GM04504 (cell line): ENCODE results near the gene TEX51.

Experiments used
- DNase-seq: peaks from one replicate; pipeline ENCODE4 v3.0.0-alpha.2; 2012; ENCODE audit warnings: low read depth

The TEX51 gene

DNA sequence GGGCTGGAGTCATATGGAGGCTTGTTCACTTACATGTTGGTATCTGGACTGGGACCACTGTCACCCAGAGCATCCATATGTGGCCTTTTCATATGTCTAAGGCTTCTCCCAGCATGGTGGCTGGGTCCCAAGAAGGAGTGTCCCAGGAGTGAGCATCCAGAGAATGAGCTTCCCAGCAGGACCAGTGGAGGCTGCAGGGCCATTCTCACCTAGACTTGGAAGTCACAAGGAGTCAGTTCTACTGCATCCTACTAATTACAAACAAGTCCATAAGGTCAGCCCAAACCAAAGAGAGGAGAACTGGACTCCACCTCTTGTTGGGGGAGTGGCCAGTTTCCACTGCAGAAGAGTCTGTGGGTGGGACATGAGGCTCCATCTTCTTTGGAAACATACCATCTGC is 5.1 kb upstream of the TEX51 start:
- DNase-seq: no peak

DNA sequence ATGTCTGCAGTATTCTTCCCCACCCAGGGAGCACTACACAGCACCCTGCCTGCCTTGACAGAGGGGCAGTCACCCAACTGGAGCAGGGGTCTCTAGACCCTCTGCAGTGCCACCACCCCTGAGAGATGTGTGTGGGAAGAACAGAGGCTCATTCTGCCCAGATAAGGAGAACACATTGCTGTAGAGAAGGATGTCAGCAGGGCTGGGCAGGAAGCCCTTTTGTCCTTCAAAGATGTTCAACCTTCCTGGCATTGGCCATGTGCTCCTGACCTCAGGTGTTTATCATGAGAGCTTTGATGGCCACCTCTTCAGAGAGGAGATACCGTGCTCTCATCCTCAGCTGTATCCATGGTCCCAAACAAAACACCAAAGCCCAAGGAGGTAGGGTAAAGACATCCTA is 4.6 kb upstream of the TEX51 start:
- DNase-seq: no peak

DNA sequence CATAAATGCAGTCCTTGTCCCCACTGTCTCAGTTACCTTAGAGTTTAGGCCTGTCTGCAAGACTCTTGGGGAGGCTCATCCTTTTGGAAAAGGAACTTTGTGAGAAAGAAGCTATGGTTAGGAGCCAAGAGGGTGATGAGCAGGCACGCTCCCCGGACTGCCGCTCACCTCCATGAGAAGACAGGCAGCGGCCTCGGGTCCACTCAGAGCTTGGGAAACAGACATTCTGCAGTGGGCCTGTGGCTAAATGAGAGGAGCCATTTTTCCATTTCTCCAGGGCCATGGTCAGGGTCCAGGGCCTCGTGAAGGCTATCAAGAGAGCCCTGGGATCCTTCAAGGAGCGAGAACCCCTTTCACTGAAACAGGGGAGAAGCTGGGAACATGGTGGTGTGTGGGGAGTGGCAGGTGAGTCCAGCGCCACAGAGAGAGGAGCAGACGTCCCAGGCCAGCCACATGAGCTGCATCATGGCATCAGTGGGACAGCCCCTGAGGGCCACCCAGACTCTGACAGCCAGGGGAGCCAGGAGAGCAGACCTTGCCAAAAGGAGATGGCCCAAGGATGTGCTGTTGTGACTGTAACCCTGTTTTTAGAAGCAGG is 4.0 kb upstream of the TEX51 start:
- DNase-seq: no peak

DNA sequence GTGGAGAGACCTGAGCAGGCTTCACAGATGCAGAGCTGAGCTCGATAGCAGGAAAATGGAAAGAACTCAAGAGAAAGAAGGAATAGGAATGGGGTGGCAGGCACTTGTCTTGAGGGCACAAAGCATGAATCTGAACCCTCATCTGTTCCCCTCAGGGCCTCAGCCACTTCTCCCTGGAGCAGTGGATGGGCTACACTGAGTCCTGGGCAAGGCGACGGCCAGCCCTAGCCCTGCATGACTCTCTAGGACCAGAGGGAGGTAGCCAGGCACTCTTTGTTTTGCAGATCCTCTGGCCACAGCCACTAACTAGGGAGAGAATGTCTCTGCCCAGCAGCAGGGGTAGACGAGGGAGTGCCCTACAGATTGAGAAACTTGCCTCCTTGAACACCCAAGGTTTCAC is 3.4 kb upstream of the TEX51 start:
- DNase-seq: no peak

DNA sequence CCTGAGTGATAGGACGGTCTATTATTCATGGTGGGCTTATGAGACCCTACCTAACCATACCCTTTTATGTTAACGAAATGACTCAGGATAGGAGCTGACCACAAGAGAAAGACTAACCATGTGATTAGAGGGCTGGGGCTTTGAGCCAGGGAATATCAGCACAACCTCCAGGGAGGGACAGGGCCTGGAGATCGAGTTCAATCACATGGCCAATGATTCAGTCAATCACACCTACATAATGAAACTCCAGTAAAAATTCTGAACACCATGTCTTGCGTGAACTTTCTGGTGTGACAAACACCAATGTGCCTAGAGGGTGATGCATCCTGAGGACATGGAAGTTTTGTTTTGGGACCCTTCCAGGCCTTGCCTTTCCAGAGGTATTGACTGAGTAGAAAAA is 2.2 kb upstream of the TEX51 start:
- DNase-seq: no peak

DNA sequence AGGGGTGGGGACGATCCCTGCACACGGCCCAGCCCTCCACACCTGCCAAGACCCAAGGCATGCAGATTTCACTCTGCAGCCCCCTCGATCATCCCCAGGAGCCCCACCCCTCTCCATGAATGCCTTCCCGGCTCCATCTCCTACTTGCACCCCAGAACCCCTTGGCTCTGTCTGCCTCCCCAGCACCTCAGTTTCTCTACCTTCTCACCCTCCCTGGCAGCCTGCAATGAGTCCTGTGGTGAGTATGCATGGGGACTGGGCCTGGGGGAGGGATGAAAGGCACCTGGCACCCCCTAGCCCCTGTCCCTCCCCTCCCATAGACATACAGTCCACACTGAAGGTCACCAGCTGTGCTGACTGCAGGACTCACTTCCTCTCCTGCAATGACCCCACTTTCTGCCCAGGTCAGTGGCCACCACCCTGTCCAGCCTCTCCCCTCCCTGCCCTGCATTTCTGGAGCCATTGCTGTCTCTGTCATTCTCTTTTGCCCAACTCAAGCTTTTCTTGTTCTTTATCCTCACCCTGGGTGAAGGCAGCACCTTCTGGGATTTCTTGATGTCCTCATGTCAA is 1.0 kb downstream of the TEX51 start:
- no peak for DNase-seq

DNA sequence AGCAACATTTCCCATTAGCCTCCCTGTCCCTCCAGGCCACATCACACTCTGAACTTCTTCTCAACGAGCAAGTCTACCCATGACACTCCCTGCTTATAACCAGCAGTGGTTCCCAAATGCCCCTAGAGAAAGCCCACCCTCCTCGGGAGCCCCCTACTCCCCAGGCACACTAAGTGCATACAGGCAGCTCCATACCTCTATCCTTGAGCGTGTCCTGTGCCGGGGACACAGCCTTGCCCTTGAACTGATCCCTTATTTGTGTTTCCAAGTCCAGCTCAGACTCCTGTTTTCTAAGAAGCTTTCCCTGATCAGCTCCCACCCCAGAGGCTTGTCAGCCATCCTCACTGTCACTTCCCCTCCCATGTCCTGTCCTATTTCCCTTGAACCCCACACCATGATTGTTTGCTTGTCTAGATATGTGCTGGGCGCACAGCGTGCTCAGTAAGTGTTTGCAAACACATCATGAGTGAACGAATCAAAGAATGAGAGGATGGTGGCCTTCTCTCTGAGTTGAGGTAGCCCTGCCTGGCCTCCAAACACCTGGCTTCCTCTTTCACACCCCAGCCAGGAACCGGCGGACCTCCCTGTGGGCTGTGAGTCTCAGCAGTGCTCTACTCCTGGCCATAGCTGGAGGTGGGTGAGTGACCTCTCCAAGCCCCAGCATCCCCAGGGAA is 2.1 kb downstream of the TEX51 start:
- DNase-seq: no peak

DNA sequence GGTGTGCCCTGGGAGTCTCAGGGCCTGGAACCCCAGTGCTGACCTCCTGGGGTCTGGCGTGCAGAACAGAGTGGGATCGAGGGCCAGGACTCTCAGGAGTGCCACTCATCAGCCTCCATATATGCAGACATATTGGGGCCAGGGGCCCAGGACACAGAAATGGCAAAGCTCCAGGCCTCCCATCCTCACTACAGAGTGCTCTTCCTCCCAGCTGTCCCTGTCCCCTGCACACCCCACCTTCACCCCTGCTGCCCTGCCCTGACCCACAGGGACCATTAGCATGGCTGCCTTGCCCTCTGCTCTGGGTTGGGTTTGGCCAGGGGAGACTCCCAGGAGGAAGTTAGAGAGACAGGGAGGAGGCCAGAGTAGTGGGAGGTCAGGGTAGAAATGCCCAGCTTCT is 2.8 kb downstream of the TEX51 start:
- DNase-seq: no peak

DNA sequence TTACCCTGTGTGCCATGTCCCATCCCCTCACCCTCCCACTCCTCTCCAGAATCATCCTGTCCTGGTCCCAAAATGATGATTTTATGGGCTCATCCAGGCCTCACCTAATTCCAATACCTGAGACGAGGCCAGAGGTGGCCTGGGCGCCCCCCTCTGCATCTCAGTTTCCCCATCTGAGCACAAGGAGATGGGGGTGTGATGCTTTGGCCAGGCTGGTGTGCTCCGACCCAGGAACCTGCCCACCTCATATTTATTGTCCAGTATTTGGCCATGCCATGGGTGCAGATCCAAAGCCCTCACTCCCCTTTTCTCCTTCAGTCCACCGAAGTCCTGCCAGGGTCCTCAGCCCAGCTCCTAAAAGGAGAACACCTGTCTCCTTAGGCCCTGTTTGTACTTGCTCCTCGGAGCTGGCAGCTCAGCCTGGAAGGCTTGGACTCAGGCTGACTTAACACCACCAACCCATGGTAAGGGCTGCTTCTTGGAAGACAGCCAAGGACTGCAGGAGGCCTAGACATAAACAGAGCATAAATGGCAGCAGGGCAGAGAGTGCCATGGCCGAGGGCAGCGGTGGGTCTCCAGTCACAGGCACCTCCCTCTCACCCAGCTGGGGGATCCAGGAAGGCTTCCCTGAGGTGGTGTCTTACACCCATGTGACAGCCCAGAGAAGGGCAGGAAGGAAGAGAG is 3.6 kb downstream of the TEX51 start:
- DNase-seq: no peak

DNA sequence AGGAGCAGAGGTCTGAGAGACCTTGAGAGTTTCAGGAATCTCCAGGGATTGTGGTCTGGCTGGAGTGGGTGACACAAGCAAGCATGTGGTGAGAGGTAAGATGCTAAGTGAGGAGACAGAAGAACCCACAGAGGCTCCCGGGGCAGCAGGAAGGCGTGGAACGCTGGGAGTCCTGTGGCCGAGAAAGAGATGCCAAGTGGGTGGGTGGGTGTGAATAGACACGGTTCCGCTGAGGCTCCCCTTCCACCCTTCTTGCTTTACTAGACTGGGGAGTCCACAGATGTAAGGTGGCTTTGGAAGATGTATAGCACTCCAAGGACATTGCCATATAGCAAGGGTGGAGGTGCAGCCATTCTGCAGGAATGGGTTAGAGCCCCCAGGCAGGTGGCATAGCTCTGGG is 4.2 kb downstream of the TEX51 start:
- DNase-seq: no peak

DNA sequence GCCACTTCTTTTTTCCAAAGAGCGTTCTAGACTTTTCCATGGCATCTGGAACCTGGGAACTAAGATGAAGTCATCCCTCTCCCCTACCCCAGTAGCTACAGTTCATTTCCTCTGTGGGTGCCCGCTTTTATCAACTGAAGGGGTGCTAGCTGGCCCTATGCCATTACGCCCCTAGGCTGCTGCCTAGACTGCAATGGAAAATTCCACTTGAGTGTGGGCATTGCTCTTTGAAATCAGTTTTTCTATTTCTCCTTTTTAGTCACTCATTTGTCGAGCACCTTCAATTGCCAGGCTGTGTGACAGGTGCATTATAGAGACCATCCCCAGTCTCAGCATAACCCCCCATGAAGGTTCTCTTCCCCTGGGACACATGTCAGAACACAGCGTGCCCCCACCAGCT is 7.3 kb downstream of the TEX51 start:
- DNase-seq: no peak

DNA sequence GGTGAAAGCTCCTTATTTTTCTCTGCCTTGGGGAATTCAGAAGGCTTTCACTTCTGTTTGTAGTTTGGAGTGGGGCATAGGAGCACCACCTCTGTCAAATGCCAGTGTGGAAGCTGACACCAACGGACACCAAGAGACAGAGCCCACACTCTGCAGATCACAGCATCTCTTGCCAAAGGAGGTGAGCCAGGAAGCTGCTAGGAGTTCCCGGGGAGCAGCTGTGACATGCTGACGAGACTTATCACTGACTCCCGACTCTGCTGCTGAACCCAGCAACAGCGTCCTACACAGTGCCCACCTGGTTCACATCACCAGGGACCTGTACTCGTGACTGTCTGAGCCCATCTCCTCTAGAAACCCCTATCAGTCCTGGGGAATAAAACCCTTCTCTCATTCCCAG is 8.1 kb downstream of the TEX51 start:
- DNase-seq: no peak

DNA sequence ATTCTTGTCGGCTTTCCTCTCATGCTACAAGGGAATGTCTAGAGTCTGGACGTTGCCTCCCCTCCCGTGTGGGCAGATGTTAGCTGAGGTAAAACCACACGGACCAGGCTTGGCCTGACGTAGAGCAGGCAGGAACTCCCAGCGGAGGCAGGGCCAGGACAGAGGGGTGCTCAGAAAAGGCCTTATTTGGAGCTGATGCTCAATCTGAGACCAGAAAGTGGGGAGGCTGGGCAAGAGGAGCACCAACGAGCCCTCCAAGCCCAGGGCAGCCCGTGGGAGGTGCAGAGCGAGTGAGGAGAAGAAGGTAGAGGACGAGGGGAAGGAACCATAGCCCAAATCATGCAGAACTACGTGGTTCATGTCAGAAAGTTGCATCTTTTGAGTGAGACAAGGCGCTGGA is 9.0 kb downstream of the TEX51 start:
- no peak for DNase-seq

DNA sequence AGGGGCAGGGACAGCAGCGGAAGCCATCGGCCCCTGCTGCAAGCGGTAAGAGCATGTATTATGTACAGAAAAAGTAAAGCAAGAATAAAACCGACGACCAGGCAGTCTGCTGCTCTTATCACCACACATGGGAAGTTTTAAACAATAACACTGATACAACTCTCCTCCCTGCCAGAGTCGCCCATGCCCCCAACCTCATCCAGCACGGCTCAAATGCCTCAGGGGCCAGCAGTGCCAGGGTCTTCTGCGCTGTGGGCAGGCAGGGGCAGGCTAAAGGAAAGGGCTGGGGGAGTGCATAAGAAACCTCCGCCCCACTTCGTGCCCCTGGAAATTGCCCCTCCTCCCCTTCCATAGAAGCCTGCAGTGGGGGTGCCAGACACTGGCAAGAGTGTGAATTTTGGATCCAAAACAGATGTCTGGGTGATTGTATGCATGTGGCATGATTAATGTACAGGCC is 10.1 kb downstream of the TEX51 start:
- DNase-seq: no peak

DNA sequence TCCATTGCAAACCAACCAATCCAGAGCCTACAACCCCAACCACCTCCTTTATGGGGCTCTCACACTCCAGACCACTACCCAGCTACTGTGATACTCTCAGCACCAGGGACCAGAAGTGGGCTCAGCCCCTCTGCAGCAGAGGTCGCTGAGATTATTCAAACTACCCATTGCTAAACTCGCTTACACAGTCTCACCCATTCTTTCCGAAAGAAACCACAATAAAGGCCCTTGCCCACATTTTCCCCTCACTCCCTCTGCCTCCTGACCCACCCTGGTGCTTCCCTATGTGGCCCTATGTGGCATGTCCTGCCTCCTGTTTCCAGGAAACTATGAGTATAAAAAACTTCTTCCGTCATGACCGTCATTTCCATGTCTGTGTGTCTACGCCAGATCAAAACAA is 10.7 kb downstream of the TEX51 start:
- DNase-seq: no peak

DNA sequence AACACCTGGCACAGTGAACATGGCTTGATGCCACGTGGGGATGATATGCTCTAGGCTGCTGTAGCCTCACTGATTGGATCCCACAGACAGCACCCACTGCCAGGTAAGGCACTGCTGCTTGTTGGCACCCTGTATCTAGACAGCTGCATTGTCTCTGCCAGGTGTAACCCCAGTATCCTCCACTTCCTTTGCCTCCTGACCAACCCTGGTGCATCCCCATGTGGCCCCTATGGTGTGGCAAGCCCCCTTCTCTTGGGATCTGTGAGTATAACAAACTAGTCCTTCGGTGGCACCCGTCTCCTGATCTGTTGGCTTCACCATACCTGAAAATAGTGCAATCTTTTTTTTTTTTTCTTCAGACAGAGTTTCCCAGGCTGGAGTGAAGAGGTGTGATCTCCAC is 11.1 kb downstream of the TEX51 start:
- DNase-seq: no peak

DNA sequence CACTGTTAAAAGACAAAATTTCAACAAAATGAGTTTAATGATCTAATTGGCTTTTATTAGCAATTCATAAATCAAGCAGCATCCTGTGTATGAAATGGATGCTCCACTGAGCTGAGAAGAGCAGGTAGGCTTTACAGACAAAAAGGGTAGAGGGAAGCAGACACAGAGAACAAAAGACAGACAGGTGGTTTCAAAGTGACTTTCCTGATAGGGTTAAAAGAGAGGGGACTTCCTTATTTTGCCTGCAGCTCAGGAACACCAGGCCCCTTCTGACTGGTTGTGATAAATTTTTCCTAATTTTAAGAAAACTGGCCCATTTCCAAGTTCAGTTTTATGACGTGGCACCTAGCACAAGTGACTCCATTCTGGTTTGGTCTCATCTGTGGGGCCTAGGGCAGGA is 11.9 kb downstream of the TEX51 start:
- DNase-seq: no peak

DNA sequence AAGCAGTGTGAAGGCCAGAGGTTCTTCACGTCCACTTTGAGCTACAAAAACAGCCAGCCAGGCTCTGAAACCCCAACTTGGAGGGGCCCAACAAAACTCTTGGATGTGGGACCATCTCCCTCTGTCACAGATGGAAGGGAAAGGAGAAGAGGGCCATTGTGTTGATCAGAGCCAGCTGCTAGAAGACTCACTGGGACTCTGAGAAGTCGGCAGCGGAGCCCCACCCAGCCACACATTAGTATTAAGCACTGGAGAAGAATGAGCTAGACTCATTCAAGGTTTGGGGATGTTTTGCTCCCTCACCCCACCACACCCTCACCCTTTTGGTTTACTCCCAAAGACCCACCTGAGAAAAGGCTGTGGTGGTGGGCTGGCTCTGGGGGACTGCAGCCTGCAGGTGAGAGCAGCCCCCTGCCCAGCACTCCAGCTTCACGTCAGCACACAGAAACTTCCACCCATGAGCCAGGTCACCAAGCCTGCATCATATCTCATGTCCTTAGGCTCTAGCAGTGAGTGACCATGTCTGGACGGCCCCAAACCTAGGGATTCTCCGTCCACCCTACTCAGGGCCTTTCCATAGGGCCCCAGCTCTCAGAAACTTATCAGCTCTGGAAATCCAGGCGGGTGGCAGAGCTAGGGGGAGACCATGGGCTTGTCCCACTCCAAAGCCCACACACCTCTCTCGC is 12.6 kb downstream of the TEX51 start:
- no peak for DNase-seq

DNA sequence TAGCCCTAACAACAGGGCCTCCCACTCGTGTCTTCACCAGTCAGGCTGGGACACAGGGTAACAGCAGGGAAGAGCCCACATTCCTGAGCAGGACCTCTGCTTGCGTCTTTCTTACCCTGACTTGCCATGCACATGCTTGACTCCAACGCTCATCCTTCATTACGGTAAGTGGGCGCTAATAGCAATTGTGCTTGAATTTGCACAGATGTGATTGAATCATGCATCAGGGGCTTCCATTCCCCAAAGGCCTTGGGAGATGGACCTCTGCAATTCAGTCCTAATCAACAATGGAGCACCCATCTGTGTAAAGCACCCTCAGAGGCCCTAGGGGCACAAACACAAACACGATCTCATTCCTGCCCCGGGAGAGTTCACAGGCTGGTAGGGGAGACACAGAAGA is 13.5 kb downstream of the TEX51 start:
- no peak for DNase-seq

DNA sequence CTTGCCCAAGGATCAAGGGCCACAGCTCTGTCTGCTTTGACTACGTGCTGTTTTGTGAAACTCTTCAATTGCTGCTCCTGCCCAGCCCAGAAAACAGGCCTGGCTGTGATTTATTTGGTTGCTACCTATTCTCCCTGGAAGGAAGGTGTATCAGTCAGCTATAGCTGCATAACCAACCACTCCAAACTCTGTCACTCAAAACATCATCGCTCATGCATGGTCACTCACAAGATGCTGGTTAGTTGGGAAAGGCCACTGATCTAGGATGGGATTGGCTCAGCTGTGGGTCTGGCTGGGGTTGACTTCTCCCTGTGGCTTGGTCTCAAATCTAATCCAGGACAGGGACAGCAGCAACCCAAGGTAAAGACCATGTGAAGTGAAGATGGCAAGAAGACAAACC is 14.6 kb downstream of the TEX51 start:
- no peak for DNase-seq

DNA sequence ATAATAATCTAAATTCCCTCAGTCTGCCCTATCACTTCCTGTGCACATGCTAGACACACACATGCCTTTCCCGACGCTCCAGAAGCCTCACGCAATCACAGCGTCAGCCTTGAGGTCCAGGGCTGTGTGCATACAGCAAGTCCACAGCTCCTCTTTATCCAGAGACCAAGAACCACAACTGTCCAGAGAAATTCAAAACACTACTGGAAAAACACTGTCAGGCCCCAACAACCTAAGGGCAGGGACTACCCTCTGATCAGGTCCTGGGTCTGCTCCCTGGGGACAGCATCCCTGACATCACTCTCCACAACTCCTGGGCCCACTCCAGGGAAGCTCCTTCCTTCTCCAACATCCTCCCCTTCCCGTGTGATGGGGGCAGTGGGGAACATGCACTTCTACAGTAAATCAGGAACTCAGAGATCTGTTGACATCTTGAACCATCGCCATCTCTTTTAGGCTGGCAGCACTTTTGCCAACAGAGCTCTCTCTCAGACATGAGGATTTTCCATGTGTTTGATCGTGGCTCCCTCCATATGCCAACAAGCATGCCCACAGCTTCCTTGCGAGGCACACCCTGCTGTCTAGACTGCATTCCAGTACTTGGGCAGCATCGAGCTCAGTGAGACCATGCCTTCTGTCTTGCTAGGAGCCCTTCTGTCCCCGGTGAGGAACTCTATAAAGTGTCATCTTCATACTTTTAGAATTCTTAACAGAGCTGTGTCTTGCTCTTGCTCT is 15.4 kb downstream of the TEX51 start:
- DNase-seq: no peak
